Thymus (tissue), 11 donors: ENCODE data around the gene PPP1R8. TPM values are rescaled to one million over a fixed set of nuclear protein-coding genes. Genes with fewer than 3 reads are reported as not detected.
"Not testable (repeated sequence)": the region's sequence is repeated elsewhere in the genome, so short reads cannot be mapped to it uniquely, and the experiment has no call there.

Source experiments
- DNase-seq, 9 donors: peaks; one replicate each; pipeline ENCODE4 v3.0.0-alpha.2; 2013; ENCODE audit warnings: low spot score in 9 of 9, low read depth in 6 of 9, missing footprints in 1 of 9
- H3K27ac ChIP-seq, 2 donors: one replicate each; pipeline ENCODE4 v1.5.1; 2013; ENCODE audit warnings: control low read depth in 1 of 2, low read depth in 1 of 2, low read length in 1 of 2, mild to moderate bottlenecking in 1 of 2, moderate library complexity in 1 of 2
- H3K27me3 ChIP-seq, 2 donors: one replicate each; pipeline ENCODE4 v1.5.1; 2013; ENCODE audit warnings: low read length in 1 of 2; ENCODE audit not compliant: control insufficient read depth in 2 of 2, insufficient read depth in 1 of 2
- H3K36me3 ChIP-seq, 2 donors: one replicate each; pipeline ENCODE4 v1.5.1; 2013; ENCODE audit warnings: low read length in 1 of 2, mild to moderate bottlenecking in 1 of 2, moderate library complexity in 1 of 2; ENCODE audit not compliant: control insufficient read depth in 2 of 2, insufficient read depth in 2 of 2
- H3K4me1 ChIP-seq, 2 donors: one replicate each; pipeline ENCODE4 v1.5.1; 2013; ENCODE audit warnings: low read length in 2 of 2; ENCODE audit not compliant: control insufficient read depth in 2 of 2, insufficient read depth in 2 of 2
- H3K4me3 ChIP-seq, 2 donors: one replicate each; pipeline ENCODE4 v1.5.1; 2013; ENCODE audit warnings: low read length in 2 of 2, control low read depth in 1 of 2, mild to moderate bottlenecking in 1 of 2
- H3K9me3 ChIP-seq, 2 donors: one replicate each; pipeline ENCODE4 v1.5.1; 2013; ENCODE audit warnings: low read length in 1 of 2, mild to moderate bottlenecking in 1 of 2; ENCODE audit not compliant: control insufficient read depth in 2 of 2, insufficient read depth in 1 of 2
- WGBS: extraction: QIAGEN DNeasy Blood & Tissue Kit; methylation state at CpG from one replicate; pipeline ENCODE4 v1.1.7; 2013; 5-methylcytosine and 5-hydroxymethylcytosine counted together
- polyA plus RNA-seq: library from polyadenylated mRNA; stranded (reverse); fragments of 200-250 nt; gene quantifications from one replicate; pipeline ENCODE4 v1.2.3, GENCODE V29; 2013
- total RNA-seq: library from RNA; stranded (reverse); fragments of 120-200 nt; gene quantifications from one replicate; pipeline ENCODE4 v1.2.4, GENCODE V29; 2013
- donor health status: healthy.

PPP1R8 gene
- total and polyA plus RNA-seq, 2 donors = 39.7 to 47.7 TPM

DNA sequence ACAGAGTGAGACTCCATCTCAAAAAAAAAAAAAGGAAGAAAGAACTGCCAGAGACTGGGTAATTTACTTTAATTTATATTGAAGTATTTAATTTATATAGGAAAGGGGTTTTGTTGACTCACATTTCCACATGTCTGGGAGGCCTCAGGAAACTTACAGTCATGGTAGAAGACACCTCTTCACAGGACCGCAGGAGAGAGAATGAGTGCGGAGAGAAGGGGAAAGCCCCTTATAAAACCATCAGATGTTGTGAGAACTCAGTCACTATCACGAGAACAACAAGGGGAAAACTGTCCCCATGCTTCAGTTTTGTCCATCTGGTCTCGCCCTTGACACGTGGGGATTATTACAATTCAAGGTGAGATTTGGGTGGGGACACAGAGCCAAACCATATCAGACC lies 25.8 kb upstream of the PPP1R8 start:
- H3K9me3 ChIP-seq = no peaks in the 10 kb centered on the region
- no peak for DNase-seq
- no peaks in the 10 kb centered on the region for H3K27me3 ChIP-seq
- no peak overlapping the region for H3K4me3 ChIP-seq
- H3K27ac ChIP-seq = no peak overlapping the region
- no peaks in the 10 kb centered on the region for H3K4me1 ChIP-seq
- peaks cover 20 to 27% of the 10 kb centered on the region in 2 donors for H3K36me3 ChIP-seq
- WGBS = 98% methylated on average over 5 of the region's 5 CpGs

- H3K4me3 ChIP-seq = no peak overlapping the region
- H3K27ac ChIP-seq = no peak overlapping the region
- 98% methylated on average over 7 of the region's 7 CpGs for WGBS
- DNase-seq = no peak
- H3K27me3 ChIP-seq = no peaks in the 10 kb centered on the region
- H3K4me1 ChIP-seq = no peaks in the 10 kb centered on the region
- no peaks in the 10 kb centered on the region for H3K9me3 ChIP-seq
- H3K36me3 ChIP-seq = peaks cover 13 to 17% of the 10 kb centered on the region in 2 donors
Observed at GRCh38 chr1:27806758-27807157, 23.8 kb upstream of the PPP1R8 start.

DNA sequence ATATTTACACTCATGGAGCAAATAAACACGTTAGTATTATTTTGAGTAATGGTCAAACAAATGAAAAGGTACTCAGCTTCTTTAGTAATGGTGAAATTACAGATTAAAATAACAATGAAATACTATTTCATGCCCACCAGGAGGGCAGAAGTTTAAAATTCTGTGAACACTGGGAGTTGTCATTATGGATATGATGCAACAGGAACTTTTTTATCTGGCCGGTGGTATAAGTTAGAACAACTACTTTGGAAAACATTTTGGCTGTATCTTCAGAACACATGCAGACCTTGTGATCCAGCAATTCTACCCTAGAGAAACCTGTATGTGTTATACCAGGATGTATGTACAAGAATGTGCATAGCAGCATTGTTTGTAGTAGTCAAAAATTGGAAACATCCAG lies 23.2 kb upstream of the PPP1R8 start:
- WGBS = 95% methylated on average over 2 of the region's 2 CpGs

DNA sequence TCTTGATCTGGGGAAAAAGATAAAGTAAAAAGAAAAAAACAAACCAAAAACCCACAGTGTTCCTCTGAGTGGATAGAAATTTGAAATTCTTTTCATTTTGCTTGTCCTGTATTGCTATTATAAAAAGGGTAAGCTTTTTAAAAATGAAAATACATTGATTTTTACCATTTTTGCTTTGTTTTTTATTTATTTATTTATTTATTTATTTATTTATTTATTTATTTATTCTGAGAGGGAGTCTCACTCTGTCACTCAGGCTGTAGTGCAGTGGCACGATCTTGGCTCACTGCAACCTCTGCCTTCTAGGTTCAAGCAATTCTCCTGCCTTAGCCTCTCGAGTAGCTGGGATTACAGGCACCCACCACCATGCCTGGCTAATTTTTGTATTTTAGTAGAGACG lies 22.5 kb upstream of the PPP1R8 start:
- peaks cover 16 to 18% of the 10 kb centered on the region in 2 donors for H3K36me3 ChIP-seq
- not testable (repeated sequence) for DNase-seq
- WGBS = 97% methylated on average over 3 of the region's 3 CpGs

More for the DNA sequence above, 23.2 kb upstream of the PPP1R8 start:
- no peak for DNase-seq
- Histone ChIP-seq H3K4me3 (no peak overlapping the region), H3K36me3 (peaks cover 13 to 15% of the 10 kb centered on the region in 2 donors), H3K9me3 (no peaks in the 10 kb centered on the region), H3K4me1 (no peaks in the 10 kb centered on the region), H3K27me3 (no peaks in the 10 kb centered on the region), H3K27ac (no peak overlapping the region)

GRCh38 chr1:27809883-27810282 lies 20.7 kb upstream of the PPP1R8 start:
- no peak for DNase-seq
- 98% methylated on average over 1 of the region's 1 CpG for WGBS
- Histone ChIP-seq H3K36me3 (peaks cover 23 to 24% of the 10 kb centered on the region in 2 donors), H3K27me3 (no peaks in the 10 kb centered on the region), H3K4me1 (no peaks in the 10 kb centered on the region), H3K9me3 (no peaks in the 10 kb centered on the region), H3K4me3 (no peak overlapping the region), H3K27ac (no peak overlapping the region)

More for the DNA sequence above, 22.5 kb upstream of the PPP1R8 start:
- not testable (repeated sequence) for H3K4me1 ChIP-seq, H3K9me3 ChIP-seq, H3K4me3 ChIP-seq, H3K27me3 ChIP-seq, H3K27ac ChIP-seq

- no peaks in the 10 kb centered on the region for H3K4me1 ChIP-seq
Observed at GRCh38 chr1:27811741-27812500, 18.7 kb upstream of the PPP1R8 start.

GRCh38 chr1:27816921-27817630 lies 13.5 kb upstream of the PPP1R8 start:
- Histone ChIP-seq H3K4me1 (no peaks in the 10 kb centered on the region), H3K36me3 (peaks cover 29 to 49% of the 10 kb centered on the region in 2 donors), H3K27ac (no peak overlapping the region), H3K4me3 (no peak overlapping the region), H3K9me3 (no peaks in the 10 kb centered on the region), H3K27me3 (no peaks in the 10 kb centered on the region)
- WGBS = 97% methylated on average over 2 of the region's 2 CpGs
- no peak for DNase-seq

More at GRCh38 chr1:27811741-27812500, 18.7 kb upstream of the PPP1R8 start:
- Histone ChIP-seq H3K36me3 (peaks cover 18 to 29% of the 10 kb centered on the region in 2 donors), H3K27me3 (no peaks in the 10 kb centered on the region), H3K9me3 (no peaks in the 10 kb centered on the region), H3K4me3 (no peak overlapping the region), H3K27ac (no peak overlapping the region)
- 98% methylated on average over 6 of the region's 6 CpGs for WGBS
- DNase-seq = no peak

DNA sequence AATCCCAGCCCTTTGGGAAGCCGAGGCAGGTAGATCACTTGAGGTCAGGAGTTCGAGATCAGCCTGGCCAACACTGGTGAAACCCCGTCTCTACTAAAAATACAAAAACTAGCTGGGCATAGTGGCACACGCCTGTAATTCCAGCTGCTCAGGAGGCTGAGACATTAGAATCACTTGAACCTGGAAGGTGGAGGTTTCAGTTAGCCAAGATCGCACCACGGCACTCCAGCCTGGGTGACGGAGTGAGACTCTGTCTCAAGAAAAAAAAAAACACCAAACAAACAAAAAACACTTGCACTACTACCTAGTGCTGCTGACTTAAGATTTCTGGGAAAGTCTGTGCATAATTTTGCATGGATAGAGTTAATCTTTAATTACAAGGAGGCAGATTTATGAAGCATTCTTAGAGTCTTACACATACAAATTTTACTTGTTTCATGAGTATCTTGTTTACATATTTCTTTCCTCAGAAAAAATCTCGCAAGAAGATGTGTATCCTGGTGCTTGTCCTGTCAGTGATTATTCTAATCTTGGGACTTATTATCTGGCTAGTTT lies 8.7 kb upstream of the PPP1R8 start:
- Histone ChIP-seq H3K36me3 (peaks cover 21 to 23% of the 10 kb centered on the region in 2 donors), H3K4me1 (no peaks in the 10 kb centered on the region), H3K9me3 (no peaks in the 10 kb centered on the region), H3K27ac (no peak overlapping the region), H3K27me3 (no peaks in the 10 kb centered on the region), H3K4me3 (no peak overlapping the region)
- WGBS = 98% methylated on average over 8 of the region's 8 CpGs
- DNase-seq = no peak

DNA sequence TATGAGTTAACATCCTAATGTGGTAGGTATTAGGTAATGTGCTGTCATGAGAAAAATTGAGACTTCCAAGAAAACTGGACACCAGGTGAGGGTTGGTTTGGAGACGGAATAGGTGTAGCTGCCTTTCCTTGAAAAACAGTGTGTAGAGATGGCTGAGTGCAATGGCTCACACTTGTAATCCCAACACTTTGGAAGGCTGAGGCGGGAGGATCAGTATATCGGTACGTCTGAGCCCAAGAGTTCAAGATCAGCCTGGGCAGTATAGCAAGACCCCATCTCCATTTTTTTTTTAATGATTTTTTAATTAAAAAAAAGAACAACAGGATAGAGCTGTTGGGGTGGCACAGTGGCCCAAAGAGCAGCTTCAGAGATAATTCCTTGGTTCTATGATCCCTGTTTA lies 6.8 kb upstream of the PPP1R8 start:
- H3K36me3 ChIP-seq = peaks cover 10 to 14% of the 10 kb centered on the region in 2 donors
- H3K4me3 ChIP-seq = no peak overlapping the region
- no peaks in the 10 kb centered on the region for H3K4me1 ChIP-seq
- no peak for DNase-seq
- H3K27ac ChIP-seq = no peak overlapping the region
- WGBS = 100% methylated on average over 4 of the region's 4 CpGs
- no peaks in the 10 kb centered on the region for H3K9me3 ChIP-seq
- H3K27me3 ChIP-seq = no peaks in the 10 kb centered on the region
